OCI-LY1 (cell line): ENCODE data around the gene CRBN.

Experiments
- EZH2 ChIP-seq: fragments of 200-600 bp; sonication (generic), shearing (Covaris generic); IDR thresholded peaks from 2 replicates; pipeline ENCODE4 v1.8.0; 2017; ENCODE audit warnings: borderline replicate concordance, mixed run types, mild to moderate bottlenecking, antibody characterized with exemption, low read length, moderate library complexity, mixed read lengths
- TF ChIP-seq, protein P1 (sequence below): fragments of 200-600 bp; sonication (generic), shearing (Covaris generic); IDR thresholded peaks from 2 replicates; pipeline ENCODE4 v1.5.1; 2017; ENCODE audit warnings: mild to moderate bottlenecking, antibody characterized with exemption, low read length, moderate library complexity, mixed read lengths

GRCh38 chr3:3127432-3128010, 52.0 kb downstream of the CRBN start:
- TF ChIP-seq EZH2, result no peak
- TF ChIP-seq, protein P1, sequence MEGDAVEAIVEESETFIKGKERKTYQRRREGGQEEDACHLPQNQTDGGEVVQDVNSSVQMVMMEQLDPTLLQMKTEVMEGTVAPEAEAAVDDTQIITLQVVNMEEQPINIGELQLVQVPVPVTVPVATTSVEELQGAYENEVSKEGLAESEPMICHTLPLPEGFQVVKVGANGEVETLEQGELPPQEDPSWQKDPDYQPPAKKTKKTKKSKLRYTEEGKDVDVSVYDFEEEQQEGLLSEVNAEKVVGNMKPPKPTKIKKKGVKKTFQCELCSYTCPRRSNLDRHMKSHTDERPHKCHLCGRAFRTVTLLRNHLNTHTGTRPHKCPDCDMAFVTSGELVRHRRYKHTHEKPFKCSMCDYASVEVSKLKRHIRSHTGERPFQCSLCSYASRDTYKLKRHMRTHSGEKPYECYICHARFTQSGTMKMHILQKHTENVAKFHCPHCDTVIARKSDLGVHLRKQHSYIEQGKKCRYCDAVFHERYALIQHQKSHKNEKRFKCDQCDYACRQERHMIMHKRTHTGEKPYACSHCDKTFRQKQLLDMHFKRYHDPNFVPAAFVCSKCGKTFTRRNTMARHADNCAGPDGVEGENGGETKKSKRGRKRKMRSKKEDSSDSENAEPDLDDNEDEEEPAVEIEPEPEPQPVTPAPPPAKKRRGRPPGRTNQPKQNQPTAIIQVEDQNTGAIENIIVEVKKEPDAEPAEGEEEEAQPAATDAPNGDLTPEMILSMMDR, result no peak
